ENCODE results near the gene TRAK1. TPM values are rescaled to one million over a fixed set of nuclear protein-coding genes. Genes with fewer than 3 reads are reported as not detected.
"Not testable (repeated sequence)": the region's sequence is repeated elsewhere in the genome, so short reads cannot be mapped to it uniquely, and the experiment has no call there.

TRAK1 gene, protein sequence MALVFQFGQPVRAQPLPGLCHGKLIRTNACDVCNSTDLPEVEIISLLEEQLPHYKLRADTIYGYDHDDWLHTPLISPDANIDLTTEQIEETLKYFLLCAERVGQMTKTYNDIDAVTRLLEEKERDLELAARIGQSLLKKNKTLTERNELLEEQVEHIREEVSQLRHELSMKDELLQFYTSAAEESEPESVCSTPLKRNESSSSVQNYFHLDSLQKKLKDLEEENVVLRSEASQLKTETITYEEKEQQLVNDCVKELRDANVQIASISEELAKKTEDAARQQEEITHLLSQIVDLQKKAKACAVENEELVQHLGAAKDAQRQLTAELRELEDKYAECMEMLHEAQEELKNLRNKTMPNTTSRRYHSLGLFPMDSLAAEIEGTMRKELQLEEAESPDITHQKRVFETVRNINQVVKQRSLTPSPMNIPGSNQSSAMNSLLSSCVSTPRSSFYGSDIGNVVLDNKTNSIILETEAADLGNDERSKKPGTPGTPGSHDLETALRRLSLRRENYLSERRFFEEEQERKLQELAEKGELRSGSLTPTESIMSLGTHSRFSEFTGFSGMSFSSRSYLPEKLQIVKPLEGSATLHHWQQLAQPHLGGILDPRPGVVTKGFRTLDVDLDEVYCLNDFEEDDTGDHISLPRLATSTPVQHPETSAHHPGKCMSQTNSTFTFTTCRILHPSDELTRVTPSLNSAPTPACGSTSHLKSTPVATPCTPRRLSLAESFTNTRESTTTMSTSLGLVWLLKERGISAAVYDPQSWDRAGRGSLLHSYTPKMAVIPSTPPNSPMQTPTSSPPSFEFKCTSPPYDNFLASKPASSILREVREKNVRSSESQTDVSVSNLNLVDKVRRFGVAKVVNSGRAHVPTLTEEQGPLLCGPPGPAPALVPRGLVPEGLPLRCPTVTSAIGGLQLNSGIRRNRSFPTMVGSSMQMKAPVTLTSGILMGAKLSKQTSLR
- total RNA-seq, result 21.2 TPM

GRCh38 chr3:42090973-42091731 is at the start of gene TRAK1:
TRAK1 (plus strand) TSS chr3:42091357; CDS start chr3:42091470, 113 bp downstream.
- peak; percentile 89 for ATAC-seq

DNA sequence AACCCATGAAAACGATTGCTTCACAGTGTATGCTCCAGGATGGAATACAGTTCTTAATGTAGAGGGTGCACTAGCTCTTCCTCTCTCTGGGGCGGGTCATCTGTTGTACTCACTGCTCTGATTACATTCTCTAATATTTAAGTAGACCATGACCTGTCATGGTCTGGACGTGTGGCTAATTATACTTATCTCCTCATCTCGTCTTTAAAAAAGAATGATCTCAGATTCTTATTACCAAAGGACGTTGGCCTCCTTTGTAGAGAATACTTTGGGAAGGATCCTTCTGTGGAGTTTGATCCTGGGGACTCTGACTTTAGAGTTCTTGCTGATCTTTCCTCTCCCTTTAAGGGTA is 48.4 kb upstream of the TRAK1 start:
- no peak for ATAC-seq

GRCh38 chr3:42043099-42043813 is 47.9 kb upstream of the TRAK1 start:
- no peak for ATAC-seq

DNA sequence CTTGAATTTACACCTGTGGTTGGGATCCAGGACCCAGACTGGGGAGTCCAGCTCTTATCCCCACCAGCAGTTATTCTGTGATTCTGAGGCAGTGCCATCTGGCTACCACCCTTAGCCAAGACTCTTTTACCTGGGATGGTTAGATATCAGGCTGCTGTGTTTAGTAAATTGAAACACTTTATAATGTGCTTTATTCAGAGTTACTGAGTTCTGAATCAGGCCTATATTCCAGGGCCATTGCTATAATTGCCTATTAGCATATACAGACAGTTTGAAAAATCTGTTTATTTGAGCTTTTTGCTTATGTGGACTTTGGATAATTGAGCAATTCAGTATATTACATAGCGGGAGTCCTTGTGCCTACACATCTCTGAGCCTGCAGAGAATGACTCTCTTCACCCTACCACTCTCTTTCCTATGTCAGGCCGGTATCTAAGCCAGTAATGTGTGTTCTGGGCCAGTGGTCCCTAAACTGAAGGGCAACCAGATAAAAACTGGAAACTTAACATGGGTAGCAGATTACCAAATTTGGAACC is 45.4 kb upstream of the TRAK1 start:
- no peak for ATAC-seq

DNA sequence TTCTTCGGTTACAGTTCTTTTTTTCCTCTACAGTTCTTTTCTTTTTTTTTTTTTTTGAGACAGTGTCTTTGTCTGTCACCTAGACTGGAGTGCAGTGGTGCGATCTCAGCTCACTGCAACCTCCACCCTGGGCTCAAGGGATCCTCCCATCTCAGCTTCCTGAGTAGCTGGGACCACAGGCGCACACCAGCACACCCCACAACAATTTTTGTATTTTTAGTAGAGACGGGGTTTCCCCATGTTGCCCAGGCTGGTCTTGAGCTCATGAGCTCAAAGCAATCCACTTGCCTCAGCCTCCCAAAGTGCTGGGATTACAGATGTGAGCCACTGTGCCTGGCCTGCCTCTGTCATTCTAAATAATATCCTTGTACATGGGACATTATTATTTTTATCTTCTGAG is 42.6 kb upstream of the TRAK1 start:
- ATAC-seq, result not testable (repeated sequence)

GRCh38 chr3:42050126-42050525 is 41.0 kb upstream of the TRAK1 start:
- ATAC-seq, result no peak

DNA sequence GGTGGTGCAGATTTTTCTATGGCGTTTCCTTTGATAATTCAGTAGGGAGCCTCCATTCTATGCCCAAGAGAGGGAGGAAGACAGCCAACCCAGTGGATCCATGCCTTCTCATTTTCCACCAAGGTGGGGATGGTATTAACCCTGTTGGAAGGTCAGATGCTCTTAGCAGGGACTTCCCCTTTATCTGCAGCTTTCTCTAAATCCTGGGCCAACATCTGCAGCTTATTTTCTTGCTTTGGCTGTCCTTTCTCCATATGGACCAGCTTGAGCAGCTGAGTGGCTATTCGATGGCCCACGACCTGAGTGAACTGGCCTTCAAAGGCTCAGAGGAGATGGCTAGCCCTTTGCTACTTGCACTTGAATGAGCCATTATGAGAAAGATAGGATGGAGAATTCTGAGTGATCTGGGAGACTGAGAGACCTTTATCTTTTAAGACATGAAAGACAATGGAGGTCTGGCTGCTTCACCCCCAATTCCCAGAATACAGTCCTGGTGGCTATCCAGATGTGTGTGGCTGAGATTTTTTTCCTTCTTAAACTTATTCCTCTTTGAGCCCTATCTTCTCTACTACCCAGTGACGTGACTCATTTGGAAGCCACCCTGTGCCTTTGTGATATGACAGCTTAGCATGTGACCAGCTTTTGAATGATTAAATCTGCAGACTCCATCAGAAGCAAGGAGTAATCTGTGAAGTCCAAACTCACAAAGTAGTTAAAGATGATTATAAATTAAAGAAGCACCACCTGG is 39.6 kb upstream of the TRAK1 start:
- ATAC-seq, result no peak

DNA sequence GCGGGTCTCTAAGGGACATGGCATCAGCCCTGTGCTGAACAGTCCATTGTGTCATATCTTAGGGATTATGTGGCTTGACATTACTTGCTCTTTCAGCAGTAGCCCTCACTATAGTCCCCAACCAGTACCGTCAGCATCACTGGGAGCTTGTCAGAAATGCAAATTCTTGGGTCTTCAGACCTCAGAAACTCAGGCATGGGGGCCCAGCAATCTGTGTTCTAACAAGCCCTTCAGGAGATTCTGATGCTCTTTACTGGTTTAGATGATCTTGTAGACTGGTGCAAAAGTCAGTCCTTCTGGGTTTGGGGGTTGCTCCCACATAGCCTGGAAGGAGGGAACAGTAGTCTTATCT is 39.0 kb upstream of the TRAK1 start:
- ATAC-seq, result no peak

- no peak for ATAC-seq
Measured at GRCh38 chr3:42052484-42053351, 38.4 kb upstream of the TRAK1 start.

DNA sequence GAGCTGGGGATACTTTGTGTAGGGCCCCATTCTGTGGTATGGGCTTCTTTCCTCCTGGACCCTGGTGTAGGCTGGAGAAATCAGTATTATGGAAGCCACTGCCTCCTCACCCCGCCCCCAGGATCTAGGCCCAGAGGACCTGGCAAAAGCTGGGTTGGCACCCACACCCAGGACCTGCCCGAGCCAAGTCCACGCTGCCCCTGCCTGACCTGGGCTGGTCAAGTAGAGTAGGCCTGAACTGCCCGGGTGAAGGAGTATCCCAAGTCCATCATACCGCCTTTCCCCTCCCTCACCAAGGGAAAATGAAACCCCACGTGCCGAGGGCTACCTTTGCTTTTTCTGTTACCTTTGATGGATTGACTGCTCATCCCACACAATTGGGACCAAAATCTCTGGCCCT is 37.7 kb upstream of the TRAK1 start:
- ATAC-seq, result no peak

DNA sequence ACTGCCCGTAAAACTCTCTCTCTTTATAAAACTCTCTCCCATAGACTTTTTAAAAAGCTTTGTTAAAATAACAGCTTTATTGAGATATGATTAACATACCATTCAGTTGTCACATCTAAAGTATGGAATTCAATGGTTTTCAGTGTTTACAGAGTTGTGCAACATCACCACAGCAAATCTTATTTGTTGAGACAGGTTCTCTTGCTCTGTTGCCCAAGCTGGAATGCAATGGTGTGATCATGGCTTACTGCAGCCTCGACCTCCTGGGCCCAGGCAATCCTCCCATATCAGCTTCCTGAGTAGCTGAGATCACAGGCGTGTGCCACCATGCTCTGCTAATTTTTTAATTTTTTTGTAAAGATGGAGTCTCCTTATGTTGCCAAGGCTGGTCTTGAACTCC is 35.9 kb upstream of the TRAK1 start:
- ATAC-seq, result peak; percentile 66

GRCh38 chr3:42056840-42057239 is 34.3 kb upstream of the TRAK1 start:
- ATAC-seq, result no peak

GRCh38 chr3:42057561-42058211 is 33.5 kb upstream of the TRAK1 start:
- no peak for ATAC-seq

- no peak for ATAC-seq
Measured at GRCh38 chr3:42061025-42061712, 30.0 kb upstream of the TRAK1 start.

GRCh38 chr3:42061713-42062380 is 29.3 kb upstream of the TRAK1 start:
- peak; percentile 92 for ATAC-seq

GRCh38 chr3:42062464-42062863 is 28.7 kb upstream of the TRAK1 start:
- ATAC-seq, result no peak

DNA sequence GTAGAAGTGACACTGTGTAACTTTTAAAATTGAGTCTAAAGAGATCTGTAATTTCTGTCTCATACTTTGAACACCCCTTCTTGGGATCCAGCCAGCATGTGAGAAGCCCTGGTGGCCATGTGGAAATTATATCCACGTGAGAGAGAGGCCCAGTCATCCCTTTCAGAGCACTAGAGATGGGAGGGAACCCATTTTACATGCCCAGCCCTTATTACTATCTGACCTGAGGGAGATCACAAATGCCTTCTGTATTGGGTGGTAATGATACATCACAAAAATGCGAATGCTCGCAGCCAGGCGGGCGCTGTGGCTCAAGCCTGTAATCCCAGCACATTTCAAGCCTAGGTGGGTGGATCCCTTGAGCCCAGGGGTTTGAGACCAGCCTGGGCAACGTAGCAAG is 27.3 kb upstream of the TRAK1 start:
- no peak for ATAC-seq

GRCh38 chr3:42066516-42067181 is 24.5 kb upstream of the TRAK1 start:
- no peak for ATAC-seq

All from esophagus mucosa (tissue), 1 donor.